GM18519 (cell line): ENCODE results near the gene ITPR3.

Experiments used
- ATAC-seq: cut with Tn5 transposase; IDR thresholded peaks from one replicate; pipeline ENCODE4 v1.9.1; 2021; ENCODE audit warnings: mild to moderate bottlenecking, moderate library complexity; ENCODE audit not compliant: unreplicated experiment, low FRiP score

ITPR3 gene

DNA sequence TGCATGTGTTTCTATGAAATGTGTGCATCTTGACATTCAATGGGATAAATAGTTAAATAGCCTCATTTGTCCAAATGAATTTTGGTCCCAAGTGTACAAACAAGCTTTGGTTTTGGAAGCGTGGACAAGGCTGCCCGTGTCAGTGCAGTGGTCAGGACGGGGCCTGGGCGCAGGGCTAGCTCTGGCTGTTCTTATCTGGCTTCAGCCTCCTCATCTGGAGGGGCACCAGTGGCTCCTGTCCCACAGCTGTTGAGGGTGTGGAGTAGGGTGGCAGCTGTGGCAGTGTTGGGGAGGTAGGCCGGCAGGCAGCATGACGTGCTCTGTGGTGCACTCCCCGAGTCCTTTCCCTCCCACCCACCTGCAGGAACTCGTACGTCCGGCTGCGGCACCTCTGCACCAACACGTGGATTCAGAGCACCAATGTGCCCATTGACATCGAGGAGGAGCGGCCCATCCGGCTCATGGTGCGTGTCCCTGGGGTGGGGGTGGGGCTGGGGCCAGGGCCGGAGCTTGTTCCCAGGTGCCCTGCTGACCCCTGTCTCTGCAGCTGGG lies 43.5 kb downstream of the ITPR3 start:
- no peak for ATAC-seq

DNA sequence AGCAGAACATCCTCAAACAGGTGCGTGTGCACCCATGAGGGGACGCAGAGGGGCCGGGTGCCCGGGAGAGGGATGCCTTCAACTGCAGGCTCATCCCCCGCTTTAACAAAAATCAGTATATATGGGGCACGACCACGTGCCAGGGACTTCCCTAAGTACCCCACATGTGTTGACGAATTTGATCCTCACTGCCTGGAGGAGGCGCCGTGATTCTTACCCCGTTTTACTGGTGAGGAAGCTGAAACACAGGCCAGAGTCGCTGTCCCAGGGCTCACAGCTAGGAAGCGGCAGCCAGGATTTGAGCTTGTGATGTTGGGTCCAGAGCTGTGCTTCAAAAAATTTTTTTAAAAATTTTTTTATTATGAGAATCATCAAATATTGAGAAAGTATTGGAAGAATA lies 44.8 kb downstream of the ITPR3 start:
- no peak for ATAC-seq

DNA sequence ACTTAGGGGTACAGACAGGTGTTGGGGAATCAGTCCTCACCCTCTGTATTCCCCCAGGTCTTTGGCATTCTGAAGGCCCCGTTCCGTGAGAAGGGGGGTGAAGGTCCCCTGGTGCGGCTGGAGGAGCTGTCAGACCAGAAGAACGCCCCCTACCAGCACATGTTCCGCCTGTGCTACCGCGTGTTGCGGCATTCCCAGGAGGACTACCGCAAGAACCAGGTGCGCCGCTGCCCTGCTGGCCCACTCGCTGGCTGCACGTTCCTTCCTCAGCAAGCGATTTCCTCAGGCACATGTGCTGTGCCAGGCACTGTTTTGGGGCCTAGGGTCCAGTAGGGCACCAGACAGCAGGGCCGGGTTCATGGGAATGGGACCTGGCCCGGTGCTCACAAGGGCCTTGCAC lies 46.0 kb downstream of the ITPR3 start:
- no peak for ATAC-seq

DNA sequence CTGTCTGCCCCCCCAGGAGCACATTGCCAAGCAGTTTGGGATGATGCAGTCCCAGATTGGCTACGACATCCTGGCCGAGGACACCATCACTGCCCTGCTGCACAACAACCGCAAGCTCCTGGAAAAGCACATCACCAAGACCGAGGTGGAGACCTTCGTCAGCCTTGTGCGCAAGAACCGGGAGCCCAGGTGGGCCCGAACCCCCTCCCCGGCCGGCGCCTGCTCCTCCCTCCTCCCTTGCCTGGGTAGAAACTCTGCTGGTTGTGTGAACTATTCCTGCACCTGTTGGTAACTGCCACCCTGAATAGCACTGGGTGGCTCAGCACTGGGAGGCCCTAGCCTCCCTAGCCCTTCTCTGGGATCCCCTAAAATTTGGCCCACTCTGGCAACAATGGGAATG lies 46.7 kb downstream of the ITPR3 start:
- no peak for ATAC-seq

DNA sequence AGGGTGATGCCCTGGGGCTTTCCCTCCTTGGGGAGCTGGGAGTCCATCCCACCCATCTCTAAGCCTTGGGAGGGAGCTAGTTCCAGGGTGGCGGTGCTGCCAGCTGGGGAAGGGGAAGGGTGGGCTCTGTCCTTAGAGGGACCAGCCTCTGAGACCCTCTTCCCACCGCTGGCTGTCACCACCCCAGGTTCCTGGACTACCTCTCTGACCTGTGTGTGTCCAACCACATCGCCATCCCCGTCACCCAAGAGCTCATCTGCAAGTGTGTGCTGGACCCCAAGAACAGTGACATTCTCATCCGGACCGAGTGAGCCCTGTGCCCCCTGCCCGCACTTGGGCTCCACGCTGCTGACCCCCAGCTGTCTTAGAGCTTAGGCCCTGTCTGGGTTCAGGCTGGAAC lies 47.2 kb downstream of the ITPR3 start:
- ATAC-seq: no peak

DNA sequence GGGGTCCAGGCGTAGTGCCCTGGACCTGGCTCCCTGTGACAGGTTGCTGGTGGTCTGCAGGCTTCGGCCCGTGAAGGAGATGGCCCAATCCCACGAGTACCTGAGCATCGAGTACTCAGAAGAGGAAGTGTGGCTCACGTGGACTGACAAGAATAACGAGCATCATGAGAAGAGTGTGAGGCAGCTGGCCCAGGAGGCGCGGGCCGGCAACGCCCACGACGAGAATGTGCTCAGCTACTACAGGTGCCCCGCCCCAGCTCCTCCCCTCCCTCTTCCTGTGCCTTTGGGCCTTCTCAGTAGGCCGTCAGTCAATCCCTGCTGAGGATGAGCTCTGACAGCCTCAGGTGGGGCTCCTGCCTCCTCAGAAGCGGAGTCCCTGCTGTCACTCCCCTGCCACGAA lies 47.8 kb downstream of the ITPR3 start:
- no peak for ATAC-seq

DNA sequence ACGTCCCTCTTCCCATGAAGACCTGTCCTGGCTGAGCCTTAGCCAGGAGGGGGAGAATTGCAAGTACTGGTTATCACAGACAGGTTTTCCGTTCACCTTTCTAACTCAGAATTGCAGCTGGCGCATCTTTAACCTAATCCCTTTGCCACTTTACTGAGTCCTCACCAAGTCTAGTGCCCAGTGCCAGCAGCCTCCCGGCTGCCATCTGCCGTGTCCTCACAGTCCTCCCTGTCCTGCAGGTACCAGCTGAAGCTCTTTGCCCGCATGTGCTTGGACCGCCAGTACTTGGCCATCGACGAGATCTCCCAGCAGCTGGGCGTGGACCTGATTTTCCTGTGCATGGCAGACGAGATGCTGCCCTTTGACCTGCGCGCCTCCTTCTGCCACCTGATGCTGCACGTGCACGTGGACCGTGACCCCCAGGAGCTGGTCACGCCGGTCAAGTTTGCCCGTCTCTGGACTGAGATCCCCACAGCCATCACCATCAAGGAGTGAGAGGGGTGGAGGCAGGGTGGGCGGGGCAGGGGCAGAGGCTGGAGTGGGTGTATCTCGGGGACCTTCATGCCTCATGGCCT lies 49.1 kb downstream of the ITPR3 start:
- no peak for ATAC-seq

DNA sequence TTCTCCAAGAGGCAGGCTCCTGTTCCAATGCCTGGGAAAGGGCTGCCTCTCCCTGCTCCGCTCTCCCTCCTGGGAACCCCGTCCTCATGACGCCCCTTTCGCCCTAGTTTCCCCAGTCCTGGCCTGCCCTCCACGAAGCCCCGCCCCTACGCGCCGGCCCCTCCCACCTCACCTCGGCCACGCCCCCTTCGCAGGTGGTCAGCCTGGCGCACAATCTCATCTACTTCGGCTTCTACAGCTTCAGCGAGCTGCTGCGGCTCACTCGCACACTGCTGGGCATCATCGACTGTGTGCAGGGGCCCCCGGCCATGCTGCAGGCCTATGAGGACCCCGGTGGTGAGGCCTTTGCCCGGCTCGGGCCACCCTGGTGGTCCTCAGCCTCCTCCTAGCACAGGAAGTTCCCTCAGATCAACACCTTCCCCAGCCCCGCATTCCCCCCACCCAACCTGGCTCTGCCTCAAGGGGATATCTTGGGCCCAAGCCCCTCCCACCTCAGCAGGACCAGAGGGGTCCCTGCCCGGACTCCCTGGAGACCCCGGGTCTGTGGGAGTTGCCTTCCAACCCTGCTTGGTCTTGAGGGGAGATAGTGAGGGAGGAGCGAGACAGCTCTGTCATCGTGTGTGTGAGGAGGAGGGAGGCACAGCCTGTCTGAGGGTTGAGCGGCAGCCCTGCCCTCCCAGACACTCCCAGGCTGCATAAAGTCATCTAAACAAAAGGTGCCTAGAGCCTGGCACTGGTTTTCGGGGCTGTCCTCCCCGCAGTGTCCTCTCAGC lies 50.0 kb downstream of the ITPR3 start:
- no peak for ATAC-seq

DNA sequence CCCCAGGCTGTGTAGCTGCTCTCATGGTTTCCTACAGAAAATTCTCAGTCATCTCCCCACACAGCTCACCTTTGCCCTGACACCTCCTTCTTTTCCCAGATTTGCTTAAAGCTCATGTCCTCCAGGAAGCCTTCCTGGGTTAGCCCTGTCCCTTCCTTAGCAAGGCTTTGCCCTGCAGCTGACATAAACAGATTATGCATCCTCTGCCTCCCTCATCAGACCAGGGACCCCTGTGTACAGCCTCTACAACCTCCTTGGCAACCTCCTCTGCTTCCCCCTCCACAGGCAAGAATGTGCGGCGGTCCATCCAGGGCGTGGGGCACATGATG lies 50.6 kb downstream of the ITPR3 start:
- ATAC-seq: no peak

DNA sequence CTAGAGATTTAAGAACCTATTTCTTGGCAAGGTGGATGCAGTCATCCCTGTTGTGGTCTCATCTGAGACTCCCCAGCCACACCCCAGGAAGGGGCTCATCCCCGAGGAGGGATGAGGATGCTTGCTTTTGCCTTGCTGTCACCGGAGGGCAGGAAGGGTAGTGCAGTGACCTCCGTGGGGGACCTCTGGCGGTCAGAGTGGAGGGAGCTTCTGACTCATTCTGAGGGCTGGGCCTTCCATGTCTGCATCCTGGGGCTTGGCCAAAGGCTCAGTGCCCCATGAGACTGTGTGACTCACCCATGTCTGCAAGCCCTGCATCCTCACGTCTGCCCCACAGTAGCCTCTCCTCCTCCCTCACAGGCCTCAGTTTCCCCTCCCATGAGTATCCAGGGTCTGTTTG lies 51.7 kb downstream of the ITPR3 start:
- ATAC-seq: no peak

DNA sequence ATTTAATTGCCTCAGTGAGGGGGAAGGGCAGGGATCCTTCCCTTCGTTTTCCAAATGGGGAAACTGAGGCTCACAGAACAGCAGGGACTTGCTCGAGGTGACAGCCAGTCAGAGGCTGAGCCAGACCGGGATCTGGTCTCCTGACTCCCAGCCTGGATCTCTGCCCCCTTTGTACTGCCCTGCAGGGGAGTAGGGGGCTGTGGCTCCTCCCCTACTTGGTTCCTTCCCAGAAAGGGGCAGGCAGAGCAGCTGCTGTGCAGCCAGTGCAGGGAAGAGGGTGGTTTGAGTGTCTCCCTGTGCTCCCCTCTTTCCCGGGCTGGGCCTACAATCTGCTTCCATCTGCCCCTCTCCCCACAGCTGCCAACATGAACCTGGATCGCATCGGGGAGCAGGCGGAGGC lies 52.7 kb downstream of the ITPR3 start:
- ATAC-seq: no peak

DNA sequence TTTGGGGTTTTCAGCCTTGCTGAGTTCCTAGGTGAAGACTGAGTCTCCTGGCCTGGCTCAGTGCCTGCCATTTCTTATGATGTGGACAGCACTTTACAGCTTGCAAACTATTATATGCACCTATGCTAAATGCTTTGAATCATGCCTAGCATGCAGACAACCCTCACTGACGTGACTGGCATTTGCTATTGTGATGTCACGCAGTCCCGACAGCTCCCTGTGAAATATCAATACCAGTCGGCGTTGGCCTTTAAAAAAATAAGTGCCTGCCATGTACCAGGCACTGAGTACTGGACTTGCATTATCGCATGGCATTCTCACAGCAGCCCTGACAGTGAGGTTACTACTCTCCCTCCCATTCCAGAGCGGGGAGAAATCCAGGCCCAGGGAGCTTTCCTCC lies 54.8 kb downstream of the ITPR3 start:
- ATAC-seq: no peak

DNA sequence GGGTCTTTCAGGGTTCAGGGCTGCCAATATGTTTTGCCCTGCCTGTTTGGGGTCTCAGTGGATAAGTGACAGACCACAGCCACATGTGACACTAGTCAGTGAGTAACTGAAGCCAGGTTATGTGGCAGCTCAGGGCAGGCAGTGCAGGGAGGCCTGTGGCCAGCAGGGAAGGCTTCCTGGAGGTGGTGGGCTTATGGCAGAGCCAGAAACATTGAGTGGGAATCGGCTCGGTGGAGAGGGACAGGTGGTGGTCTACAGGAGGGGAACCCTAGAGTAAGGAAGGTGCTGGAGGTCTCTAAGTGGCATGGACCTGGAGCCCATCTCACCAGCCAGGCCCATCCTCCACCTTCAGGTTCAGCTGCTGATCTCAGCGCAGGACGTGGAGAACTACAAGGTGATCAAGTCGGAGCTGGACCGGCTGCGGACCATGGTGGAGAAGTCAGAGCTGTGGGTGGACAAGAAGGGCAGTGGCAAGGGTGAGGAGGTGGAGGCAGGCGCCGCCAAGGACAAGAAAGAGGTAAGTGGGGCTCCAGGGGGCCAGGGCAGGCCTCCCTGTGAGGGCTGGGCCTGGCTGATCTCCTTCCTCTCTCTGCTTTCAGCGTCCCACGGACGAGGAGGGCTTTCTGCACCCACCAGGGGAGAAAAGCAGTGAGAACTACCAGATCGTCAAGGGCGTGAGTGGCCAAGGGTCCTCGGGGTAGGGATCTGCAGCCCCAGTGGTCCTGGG lies 55.5 kb downstream of the ITPR3 start:
- no peak for ATAC-seq

DNA sequence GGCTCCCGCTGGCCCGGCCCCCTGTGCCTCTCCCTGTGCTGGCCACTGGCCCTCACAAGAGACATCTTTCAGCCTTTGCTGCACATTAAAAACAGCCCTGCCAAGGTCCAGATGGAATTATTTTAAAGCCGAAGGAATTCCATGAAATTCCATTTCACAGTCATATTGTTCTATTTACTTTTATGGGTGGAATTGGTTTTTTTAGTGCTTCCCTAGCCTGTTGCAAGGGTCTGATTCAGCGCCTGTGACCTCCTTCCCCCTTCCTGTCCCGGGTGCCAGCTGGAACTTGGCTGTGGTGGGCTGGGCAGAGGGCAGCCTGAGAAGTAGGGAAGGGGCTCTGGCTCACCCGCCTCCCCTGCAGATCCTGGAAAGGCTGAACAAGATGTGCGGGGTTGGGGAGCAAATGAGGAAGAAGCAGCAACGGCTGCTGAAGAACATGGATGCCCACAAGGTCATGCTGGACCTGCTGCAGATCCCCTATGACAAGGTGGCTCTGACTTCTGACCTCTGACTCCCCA lies 56.1 kb downstream of the ITPR3 start:
- ATAC-seq: no peak

DNA sequence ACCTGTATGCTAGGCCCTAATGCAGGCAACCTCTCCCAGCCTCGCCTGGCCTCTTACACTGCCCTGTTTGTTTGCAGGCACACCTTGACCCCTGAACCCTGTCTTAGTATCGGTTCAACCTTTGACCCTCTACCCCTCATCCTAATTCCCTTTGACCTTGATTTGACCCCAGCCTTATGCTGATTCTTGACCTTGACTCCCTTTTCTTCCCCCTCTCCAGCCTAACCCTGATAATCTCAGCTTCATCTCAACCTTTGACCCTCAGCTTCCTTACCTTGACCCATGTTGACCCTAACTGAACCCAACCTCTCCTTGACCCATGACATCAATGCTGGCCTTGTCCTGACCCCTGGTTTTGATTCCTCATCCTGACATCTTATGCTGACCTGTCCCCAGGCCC lies 56.6 kb downstream of the ITPR3 start:
- ATAC-seq: no peak

DNA sequence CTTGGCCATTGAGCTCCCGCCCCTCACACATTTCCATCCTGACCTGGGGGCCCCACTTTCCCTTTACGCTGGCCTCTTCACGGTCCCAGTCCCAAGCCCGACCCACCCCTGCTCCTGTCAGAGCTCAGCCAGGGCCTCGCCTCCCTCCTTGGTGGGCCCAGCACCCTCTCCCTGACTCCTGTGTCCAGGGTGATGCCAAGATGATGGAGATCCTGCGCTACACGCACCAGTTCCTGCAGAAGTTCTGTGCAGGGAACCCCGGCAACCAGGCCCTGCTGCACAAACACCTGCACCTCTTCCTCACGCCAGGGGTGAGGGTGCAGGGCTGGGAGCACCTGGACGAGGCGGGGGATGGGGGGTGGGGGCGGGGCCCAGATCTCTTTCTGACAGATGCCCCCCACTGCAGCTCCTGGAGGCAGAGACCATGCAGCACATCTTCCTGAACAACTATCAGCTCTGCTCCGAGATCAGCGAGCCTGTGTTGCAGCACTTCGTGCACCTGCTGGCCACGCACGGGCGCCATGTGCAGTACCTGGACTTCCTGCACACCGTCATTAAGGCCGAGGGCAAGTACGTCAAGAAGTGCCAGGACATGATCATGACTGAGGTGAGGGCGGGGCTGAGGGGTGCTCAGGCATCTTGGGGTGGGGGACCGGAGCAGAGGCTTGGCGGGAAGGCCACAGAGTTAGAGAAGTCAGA lies 57.3 kb downstream of the ITPR3 start:
- no peak for ATAC-seq

DNA sequence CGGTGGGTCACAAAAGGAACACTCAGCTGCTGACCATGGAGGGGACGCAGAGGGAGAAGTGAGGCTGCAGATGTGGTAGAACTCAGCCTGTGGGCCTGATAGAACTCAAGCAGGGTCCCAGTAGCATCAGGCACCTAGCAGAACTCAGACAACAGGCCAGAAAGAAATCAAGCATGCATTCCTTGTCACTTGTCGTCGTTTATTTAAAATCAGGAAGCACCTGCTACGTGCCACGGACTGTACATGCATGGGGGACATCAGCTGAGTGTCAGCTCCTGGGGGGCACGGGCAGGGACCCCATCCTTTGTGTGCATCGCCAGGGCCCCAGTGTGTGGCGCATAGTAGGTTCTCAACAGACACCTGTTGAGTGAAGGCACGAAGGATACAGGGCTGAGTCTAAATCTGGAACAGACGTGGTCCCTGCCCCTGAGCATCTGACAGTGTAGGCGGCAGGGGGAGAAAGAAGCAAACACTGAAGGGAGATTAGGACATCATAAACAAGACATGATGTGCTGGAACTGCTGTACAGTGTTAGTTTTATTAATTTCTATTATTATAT lies 57.9 kb downstream of the ITPR3 start:
- no peak for ATAC-seq

DNA sequence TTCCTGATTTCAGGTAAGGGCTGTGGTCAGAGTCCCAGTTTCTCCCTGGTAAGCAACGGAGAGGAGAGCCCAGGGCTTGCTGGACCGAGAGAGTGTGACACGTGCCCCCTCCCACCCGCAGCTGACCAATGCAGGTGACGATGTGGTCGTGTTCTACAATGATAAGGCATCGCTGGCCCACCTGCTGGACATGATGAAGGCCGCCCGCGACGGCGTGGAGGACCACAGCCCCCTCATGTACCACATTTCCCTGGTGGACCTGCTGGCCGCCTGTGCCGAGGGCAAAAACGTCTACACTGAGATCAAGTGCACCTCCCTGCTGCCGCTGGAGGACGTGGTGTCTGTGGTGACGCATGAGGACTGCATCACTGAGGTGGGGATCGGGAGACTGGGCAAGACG lies 58.6 kb downstream of the ITPR3 start:
- no peak for ATAC-seq

DNA sequence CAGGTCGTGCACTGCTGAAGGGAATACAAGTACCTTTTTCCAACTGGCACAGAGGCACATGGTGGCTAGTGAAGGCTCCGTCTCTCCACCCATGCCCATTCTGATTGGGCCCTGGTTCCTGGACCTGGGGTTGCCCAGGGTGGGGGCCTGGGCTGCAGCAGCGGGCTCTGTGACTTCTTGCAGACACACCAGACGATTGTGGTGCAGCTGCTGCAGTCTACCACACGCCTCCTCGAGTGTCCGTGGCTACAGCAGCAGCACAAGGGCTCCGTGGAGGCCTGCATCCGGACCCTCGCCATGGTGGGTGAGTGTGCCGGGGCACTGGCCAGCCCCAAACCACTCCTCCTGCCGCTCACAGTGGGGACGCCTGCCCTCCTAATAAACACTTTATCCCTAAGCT lies 61.2 kb downstream of the ITPR3 start:
- ATAC-seq: no peak

DNA sequence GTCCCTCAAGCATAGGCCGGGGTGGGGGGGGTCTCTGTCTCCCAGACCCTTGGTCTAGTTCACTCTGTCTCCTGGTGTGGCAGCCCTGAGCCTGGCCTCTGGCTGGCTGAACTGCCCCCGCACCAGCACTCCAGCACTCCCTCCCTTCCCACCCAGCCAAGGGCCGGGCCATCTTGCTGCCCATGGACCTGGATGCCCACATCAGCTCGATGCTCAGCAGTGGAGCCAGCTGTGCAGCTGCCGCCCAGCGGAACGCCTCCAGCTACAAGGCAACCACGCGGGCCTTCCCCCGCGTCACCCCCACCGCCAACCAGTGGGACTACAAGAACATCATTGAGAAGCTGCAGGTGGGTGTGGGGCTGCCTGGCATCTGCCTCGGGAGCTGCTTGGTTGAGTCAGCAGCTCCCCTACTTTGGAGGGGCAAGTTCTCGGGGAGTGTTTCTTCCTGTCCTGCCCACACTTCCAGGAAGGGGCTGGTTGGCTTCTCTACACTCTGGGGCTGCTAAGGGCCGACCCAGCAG lies 62.0 kb downstream of the ITPR3 start:
- no peak for ATAC-seq
